ENCODE measurements around the gene CHST3.
"Not testable (repeated sequence)": the region's sequence is repeated elsewhere in the genome, so short reads cannot be mapped to it uniquely, and the experiment has no call there.

Gene CHST3, protein sequence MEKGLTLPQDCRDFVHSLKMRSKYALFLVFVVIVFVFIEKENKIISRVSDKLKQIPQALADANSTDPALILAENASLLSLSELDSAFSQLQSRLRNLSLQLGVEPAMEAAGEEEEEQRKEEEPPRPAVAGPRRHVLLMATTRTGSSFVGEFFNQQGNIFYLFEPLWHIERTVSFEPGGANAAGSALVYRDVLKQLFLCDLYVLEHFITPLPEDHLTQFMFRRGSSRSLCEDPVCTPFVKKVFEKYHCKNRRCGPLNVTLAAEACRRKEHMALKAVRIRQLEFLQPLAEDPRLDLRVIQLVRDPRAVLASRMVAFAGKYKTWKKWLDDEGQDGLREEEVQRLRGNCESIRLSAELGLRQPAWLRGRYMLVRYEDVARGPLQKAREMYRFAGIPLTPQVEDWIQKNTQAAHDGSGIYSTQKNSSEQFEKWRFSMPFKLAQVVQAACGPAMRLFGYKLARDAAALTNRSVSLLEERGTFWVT

GRCh38 chr10:71964098-71964742 lies at the start of gene CHST3:
TSS of gene CHST3 (plus strand) at chr10:71964395. CDS start at chr10:72005843, 41,448 bp downstream.
- no peak for DNase-seq (ENCODE audit: low read depth)

- no peak for DNase-seq (ENCODE audit: low read depth)
Observed at GRCh38 chr10:71916827-71917226, 47.4 kb upstream of the CHST3 start.

GRCh38 chr10:71918992-71919391 lies 45.2 kb upstream of the CHST3 start:
- DNase-seq (ENCODE audit: low read depth), result no peak

DNA sequence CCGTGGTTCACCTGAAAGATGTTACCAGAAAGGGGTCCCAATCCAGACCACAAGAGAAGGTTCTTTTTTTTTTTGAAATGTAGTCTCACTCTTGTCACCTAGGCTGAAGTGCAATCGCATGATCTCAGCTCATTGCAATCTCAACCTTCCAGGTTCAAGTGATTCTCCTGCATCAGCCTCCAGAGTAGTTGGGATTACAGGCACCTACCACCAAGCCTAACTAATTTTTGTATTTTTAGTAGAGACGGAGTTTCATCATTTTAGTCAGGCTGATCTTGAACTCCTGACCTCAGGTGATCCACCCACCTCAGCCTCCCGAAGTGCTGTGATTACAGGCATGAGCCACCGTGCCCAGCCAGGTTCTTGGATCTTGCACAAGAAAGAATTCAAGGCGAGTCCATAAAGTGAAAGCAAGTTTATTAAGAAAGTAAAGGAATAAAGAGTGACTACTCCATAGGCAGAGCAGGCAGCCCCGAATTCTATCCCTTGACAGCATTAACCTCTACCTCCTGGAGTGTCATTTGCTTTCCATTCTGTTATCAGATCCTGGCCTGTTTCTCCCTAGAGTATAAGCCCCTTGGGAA lies 44.1 kb upstream of the CHST3 start:
- DNase-seq (ENCODE audit: low read depth), result not testable (repeated sequence)

DNA sequence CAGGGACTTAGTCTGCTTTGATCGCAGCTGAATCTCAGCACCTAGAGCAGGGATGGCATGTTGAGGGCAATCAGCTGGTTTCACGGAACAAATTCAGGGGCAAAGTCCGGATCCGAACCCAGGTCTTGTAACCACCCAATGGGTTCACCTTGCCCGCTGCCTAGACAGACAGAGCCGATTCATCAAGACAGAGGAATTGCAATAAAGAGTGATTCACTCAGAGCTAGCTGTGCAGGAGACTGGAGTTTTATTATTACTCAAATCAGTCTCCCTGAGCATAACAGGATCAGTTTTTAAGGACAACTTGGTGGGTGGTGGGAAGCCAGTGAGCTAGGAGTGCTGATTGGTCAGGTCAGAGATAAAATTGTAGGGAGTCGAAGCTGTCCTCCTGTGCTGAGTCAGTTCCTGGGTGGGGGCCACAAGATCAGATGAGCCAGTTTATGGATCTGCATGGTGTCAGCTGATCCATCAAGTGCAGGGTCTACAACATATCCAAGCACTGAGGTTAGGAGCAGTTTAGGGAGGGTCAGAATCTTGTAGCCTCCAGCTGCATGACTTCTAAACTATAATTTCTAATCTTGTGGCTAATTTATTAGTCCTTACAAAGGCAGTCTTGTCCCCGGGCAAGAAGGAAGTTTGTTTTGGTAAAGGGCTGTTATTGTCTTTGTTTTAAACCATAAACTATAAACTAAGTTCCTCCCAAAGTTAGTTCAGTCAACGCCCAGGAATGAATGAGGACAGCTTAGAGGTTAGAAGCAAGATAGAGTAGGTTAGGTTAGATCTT lies 43.5 kb upstream of the CHST3 start:
- DNase-seq (ENCODE audit: low read depth), result no peak

- no peak for DNase-seq (ENCODE audit: low read depth)
Observed at GRCh38 chr10:71921324-71922027, 42.7 kb upstream of the CHST3 start.

DNA sequence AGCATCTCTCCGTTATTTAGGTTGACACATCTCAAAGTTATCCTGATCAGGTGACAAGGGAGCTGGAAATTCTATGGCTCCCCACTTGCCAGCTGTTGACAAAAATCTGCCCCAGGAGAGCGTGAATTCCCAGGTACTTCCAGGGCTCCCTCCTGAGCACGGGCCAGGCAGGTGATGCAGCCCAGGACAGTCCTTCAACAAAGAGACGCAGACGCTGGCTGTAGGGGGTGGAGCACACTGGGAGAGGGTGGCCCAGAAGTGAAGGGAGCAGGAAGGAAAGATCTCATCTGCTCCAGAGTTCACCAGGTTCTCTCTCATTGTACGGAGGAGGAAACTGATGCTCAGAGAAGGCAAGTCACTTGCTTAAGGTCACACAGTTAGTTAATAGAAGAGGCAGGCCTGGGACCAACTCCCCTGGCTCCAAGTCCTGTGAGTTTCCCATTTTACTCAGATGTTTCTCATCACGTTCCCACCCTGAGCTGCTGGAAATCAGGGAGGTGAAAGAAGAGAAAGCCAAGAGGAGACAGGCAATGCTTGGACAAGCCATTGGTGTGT lies 41.0 kb upstream of the CHST3 start:
- DNase-seq (ENCODE audit: low read depth), result no peak

GRCh38 chr10:71924771-71925170 lies 39.4 kb upstream of the CHST3 start:
- DNase-seq (ENCODE audit: low read depth), result no peak

DNA sequence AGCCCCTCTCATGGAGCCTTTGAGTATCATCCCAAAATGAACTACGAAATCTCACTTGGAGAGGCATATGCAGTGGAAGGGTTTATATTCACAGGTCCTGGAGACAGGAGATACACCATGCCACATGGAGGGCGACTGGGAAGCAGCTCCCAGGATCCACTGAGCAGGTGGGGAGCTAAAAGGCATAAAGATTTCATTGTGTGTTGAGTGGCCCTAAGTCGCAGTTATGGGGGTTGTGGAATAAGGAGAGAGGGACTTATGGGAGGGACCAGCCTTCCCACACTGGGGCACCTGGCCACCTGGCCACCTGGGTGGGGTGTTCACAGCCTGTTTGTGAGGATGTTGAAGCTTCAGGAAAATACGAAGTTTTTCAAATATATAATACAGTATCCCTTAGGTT lies 37.0 kb upstream of the CHST3 start:
- no peak for DNase-seq (ENCODE audit: low read depth)

GRCh38 chr10:71927776-71928592 lies 36.2 kb upstream of the CHST3 start:
- peak; percentile 44 for DNase-seq (ENCODE audit: low read depth)

GRCh38 chr10:71931295-71931694 lies 32.9 kb upstream of the CHST3 start:
- no peak for DNase-seq (ENCODE audit: low read depth)

- DNase-seq (ENCODE audit: low read depth), result no peak
Observed at GRCh38 chr10:71933651-71934050, 30.5 kb upstream of the CHST3 start.

- no peak for DNase-seq (ENCODE audit: low read depth)
Observed at GRCh38 chr10:71938211-71938610, 26.0 kb upstream of the CHST3 start.

DNA sequence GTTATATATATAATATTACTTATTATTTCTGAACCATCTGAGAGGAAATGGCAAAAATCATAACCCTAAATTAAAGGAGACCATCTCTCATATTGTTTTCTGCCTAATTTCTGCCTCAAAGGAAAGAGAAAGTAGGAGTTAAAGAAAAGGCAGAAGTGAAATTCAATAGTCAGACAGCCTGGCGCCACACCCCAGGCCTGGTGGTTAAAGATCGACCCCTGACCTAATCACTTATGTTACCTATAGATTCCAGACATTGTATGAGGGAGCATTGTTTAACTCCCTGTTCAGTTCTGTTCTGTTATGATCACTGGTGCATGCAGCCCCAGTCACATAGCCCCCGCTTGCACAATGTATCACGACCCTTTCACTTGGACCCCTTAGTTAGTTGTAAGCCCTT lies 24.9 kb upstream of the CHST3 start:
- DNase-seq (ENCODE audit: low read depth), result no peak

- DNase-seq (ENCODE audit: low read depth), result no peak
Observed at GRCh38 chr10:71939861-71940474, 24.2 kb upstream of the CHST3 start.

DNA sequence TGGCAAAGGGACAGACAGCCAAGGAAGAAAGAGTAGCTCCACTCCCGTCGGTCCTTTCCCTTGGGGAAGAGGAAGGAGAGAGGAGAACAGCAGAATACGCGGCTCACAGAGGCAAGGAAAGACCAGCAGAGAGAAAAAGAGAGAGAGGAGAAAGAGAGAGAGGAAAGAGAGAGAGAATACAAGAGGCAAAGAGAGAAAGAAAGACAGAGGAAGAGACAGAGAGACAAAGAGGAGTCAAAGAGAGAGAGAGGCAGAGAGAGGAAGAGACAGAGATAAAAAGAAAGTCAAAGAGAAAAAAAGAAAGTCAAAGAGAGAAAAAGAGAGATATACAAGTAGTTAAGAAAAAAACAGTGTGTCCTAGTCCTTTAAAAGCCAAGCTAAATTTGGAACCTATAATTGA lies 23.4 kb upstream of the CHST3 start:
- no peak for DNase-seq (ENCODE audit: low read depth)

DNA sequence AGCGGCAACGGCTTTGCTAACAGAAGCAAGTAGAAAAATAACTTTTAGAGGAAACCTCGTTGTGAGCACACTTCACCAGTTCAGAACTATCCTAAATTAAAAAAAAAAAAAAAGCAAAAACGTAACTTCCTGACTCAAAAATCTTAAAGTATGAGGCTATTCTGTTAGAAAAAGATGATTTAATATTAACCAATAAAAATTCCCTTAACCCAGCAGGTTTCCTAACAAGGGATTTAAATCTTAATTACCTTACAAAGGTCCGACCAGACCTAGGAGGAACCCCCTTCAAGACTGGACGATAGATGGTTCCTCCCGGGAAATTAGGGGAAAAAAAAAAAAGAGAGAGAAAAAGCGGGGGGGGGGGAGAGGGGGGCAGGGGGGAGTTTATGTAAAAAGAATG lies 22.9 kb upstream of the CHST3 start:
- DNase-seq (ENCODE audit: low read depth), result no peak

DNA sequence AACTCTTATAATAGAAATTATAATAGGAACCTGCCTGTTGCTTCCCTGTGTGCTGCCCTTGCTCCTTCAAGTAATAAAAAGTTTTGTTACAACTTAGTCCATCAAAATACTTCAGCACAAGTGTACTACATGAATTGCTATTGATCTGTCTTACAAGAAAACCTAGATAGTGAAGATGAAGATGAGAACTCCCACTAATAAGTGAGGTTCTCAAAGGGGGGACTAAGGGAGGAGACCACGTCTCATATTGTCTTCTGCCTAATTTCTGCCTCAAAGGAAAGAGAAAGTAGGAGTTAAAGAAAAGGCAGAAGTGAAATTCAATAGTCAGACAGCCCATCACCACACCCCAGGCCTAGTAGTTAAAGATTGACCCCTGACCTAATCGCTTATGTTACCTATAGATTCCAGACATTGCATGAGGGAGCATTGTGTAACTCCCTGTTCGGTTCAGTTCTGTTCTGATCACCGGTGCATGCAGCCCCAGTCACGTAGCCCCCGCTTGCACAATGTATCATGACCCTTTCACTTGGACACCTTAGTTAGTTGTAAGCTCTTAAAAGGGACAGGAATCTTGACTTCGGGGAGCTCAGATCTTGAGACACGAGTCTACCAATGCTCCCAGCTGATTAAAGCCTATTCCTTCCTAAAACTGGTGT lies 18.2 kb upstream of the CHST3 start:
- DNase-seq (ENCODE audit: low read depth), result no peak

- DNase-seq (ENCODE audit: low read depth), result no peak
Observed at GRCh38 chr10:71946700-71947099, 17.5 kb upstream of the CHST3 start.

Measured in GM04503 (cell line).